Suprapubic skin (tissue), 4 donors: ENCODE results near the gene TATDN3.

Experiments used
- POLR2A ChIP-seq, 2 donors: fragments of 450-650 bp; IDR thresholded peaks; one replicate each; pipeline ENCODE4 v1.6.1; 2017; ENCODE audit warnings: antibody characterized with exemption in 2 of 2, mild to moderate bottlenecking in 2 of 2, moderate library complexity in 2 of 2
- POLR2AphosphoS5 ChIP-seq, 3 donors: sonication (generic); formaldehyde crosslinking; IDR thresholded peaks; one replicate each; pipeline ENCODE4 v1.6.1; 2017; ENCODE audit warnings: antibody characterized with exemption in 3 of 3
- TF ChIP-seq, protein P1 (sequence below), 2 donors: fragments of 200-600 bp in 1 of 2; fragments of 450-650 bp in 1 of 2; sonication (generic) in 1 of 2; IDR thresholded peaks; one replicate each; pipeline ENCODE4 v1.5.1; 2016 to 2019; ENCODE audit warnings: antibody characterized with exemption in 2 of 2, mild to moderate bottlenecking in 1 of 2, moderate library complexity in 1 of 2

GRCh38 chr1:212773011-212773410 is 18.7 kb upstream of the TATDN3 start:
- TF ChIP-seq POLR2A (IDR thresholded peaks at IDR 0.05): no peak
- TF ChIP-seq, protein P1, sequence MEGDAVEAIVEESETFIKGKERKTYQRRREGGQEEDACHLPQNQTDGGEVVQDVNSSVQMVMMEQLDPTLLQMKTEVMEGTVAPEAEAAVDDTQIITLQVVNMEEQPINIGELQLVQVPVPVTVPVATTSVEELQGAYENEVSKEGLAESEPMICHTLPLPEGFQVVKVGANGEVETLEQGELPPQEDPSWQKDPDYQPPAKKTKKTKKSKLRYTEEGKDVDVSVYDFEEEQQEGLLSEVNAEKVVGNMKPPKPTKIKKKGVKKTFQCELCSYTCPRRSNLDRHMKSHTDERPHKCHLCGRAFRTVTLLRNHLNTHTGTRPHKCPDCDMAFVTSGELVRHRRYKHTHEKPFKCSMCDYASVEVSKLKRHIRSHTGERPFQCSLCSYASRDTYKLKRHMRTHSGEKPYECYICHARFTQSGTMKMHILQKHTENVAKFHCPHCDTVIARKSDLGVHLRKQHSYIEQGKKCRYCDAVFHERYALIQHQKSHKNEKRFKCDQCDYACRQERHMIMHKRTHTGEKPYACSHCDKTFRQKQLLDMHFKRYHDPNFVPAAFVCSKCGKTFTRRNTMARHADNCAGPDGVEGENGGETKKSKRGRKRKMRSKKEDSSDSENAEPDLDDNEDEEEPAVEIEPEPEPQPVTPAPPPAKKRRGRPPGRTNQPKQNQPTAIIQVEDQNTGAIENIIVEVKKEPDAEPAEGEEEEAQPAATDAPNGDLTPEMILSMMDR (IDR thresholded peaks at IDR 0.05): no peak
- TF ChIP-seq POLR2AphosphoS5 (IDR thresholded peaks at IDR 0.05): no peak
